GM21390 (cell line): ENCODE results near the gene KCNA10.

Source experiments
- ATAC-seq: cut with Tn5 transposase; IDR thresholded peaks from one replicate; pipeline ENCODE4 v1.9.1; 2021; ENCODE audit not compliant: unreplicated experiment

Gene KCNA10

DNA sequence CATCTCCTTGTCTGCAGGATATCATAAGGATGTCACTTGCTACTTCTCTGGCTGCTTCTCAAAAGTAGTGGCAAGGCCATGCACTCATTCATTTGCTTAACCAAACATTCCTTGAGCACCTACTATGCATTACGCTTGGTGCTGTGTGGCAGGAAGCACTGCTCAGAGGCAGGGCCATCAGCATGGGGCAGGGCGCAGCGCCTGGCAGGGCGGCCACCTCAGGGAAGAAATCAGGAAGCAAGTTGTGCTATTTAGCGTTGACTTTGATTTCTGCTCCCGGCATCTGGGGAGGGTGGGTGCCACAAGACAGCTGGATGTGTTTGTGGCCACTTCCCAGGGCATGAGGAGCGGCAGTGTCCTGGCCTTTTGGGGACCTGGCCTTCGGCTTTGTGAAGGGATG lies 40.1 kb downstream of the KCNA10 start:
- no peak for ATAC-seq

DNA sequence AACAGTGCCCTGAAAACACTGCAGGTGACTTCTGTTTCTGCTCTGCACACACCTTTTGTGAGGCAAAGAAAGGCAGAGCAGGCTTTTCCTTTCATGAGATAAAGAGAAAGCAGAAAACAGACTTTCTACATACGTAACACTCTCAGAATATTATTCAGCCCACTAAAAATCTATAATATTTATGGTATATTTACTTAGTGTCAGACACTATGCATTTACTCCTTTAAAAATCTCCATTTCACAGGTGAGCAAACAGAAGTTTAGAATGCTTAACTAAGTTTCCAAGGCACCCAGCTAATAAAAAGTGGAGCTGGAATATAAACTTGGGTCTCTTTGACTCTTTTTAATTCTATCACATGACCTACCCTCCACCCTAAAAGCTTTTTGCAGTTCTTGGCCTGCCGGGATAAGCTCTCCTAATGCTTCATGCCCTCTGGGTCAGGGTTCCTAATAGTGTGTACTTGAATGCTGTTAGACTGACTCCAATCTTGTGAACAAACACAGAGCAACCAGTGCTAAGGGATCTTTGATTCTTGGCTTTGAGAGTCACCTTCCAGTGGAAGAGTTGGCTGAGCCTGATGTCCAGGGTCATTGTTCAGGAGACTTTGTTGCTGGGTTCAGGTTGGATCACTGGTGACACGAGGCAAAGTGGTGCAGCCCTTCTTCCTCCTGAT lies 40.9 kb downstream of the KCNA10 start:
- ATAC-seq = no peak

DNA sequence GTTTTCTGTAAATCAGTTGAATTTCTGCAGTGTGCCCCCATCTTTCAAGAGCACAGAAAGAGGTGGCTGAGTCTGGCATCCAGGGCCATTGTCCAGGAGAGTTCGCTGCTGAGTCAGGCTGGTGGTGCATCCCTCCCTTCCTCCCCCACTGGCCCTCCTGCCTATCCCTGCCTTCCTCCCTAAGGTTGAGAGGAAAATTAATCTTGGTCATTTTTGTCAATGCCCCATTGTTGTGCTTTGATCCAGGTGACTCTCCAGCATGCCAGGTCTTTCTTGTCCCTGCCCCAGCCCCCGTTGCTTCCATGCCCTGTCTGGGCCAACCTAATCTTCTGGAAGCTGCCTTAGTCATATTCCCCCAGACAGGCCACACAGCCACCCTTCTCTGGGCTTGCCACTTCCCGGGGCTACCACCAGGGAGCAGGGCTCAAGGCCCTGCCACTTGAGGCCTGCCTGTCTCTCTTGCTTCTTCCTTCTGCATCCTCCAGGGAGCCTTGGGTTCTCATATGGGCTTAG lies 41.5 kb downstream of the KCNA10 start:
- ATAC-seq = no peak

DNA sequence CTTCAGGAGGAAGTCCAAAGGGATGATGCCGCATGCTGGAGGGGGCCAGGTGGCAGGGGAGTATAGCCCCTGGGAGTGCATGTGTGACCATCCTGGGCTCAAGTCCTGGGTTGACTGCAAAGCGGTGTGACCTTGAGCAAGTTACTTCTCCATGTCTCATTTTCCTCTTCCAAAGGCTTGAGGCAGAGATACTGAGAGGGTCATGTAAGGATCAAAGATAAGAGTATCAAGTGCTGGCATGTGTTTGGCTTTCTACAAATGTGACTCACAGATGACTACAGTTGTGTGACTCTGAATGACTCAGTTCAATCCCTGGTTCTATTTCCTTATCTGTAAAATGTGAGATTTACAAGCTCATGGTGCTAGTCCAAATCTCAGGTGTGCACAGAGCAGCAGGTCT lies 41.9 kb downstream of the KCNA10 start:
- no peak for ATAC-seq

DNA sequence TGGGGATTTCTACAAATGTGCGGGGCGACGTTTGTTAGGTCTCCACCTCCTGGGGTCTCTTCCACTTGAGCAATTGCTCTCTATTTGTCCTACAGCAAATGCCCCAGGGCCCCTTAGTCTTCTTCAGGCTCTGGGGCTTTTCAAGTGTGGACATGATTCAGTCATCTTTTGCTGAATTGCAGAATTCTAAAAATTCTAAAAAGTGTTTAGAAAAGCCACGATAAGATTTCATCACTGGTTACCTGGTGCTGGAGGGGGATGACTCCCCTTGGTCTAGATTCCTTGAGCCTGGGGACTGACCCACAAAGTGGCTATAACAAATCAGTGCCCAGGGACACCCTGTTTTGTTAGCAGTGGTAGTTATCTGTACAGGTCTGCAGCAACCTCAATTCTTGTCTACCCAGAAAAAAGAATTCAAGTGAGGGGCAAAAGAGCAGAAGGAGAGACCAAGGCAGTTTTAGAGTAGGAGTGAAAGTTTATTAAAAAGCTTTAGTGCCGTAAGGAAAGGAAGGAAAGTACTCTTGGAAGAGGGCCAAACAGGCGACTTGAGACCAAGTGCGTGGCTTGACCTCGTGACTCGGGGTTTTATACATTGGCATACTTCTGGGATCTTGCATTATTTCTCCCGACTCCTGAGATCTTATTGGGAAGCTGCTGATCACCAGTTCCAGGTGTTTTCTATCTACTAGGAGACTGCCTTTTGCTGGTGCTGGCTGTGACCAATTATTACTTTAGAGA lies 42.8 kb downstream of the KCNA10 start:
- ATAC-seq = no peak

DNA sequence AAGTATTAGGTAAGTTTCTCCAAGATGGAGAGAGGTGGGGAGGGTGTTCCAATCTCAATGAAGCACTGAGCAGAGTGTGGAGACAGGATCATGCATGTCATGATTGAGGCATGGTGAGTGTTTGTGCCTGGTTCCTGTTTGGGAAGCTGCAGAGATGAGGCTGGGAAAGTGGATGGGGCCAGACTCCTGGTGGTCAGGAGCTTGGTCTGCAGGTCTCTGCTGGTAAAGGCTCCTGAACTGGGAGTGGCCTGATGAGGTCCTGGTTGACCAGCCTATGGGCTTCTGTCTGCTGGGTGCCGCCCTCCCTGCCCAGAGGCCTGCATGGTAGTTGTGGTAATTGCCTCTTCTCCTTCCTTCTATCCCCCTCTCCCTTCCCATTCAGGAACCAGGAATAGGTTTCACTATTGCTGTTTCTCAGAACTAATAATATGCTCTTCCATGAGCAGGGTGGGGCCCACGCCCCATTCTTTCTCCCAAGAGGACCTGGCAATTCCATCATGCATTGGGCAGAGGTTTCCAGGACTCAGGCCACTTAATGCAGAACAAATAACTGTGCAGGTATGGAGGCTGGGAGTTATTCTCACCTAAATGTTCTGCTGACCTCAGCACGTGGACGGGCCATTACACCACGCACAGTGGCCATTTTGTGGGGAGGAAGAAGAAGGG lies 43.5 kb downstream of the KCNA10 start:
- ATAC-seq = no peak

DNA sequence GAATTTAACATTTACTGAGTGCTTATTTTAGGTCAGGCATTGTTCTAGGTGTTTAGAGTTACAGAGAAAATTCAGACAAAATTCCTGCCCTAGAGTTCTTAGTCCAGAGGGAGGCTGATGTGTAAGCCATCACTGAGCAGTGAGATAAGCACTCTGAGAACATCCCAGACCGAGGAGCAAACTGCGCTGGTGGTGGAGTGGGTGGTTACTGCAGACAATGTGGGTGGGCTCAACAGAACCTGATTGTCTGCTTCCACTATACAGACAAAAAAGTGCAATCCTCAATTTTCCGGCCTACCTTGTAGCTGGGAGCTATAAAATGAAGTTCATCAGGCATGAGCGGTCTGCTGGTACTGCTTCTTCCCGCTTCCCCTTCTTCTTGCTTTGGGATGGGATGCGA lies 44.5 kb downstream of the KCNA10 start:
- no peak for ATAC-seq

DNA sequence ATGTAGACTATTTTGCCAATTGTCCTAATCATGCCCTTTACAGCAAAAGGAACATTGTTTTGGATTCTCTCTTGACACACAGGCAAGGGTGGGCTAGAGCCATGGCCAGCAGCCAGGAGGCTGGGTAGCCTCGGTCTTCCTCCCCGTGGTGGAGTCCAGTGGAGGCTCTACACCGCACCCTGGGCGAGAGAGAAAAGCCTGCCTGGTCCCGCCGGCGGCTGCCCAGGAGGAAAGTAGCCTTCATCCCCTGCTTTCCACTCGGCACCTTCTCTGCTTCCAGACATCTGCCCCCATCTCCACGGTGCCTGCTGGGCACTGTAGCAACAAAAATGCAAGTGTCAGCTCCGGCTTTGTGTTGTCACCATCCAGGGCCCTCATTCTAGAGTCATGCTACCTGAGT lies 46.4 kb downstream of the KCNA10 start:
- no peak for ATAC-seq

DNA sequence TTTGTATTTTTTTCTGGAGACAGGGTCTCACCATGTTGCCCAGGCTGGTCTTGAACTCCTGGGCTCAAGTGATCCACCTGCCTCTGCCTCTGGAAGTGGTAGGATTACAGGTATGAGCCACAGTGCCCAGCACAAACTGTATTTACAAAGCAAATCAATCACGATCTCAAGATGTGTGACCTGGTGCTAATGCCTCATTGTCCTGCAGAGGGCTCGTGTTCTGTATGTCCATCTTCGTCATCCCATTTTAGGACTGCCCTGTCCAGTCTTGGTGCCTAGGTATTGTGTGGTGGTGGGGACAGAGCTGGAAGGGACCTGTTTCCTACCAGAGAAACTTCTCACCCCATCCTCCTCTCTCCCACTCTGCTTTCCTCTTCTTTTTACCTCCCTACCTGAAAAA lies 47.8 kb downstream of the KCNA10 start:
- ATAC-seq = no peak
